Breast epithelium (tissue), 3 donors: ENCODE measurements around the gene TBPL2.

Experiments
- CTCF ChIP-seq, 3 donors: fragments of 450-650 bp; IDR thresholded peaks; one replicate each; pipeline ENCODE4 v1.5.1; 2016 to 2017; ENCODE audit warnings: antibody characterized with exemption in 3 of 3, mild to moderate bottlenecking in 3 of 3, moderate library complexity in 3 of 3
- POLR2A ChIP-seq: fragments of 450-650 bp; IDR thresholded peaks from one replicate; pipeline ENCODE4 v1.6.1; 2016; ENCODE audit warnings: antibody characterized with exemption, mild to moderate bottlenecking, moderate library complexity
- POLR2AphosphoS5 ChIP-seq, 3 donors: sonication (generic); formaldehyde crosslinking; IDR thresholded peaks; one replicate each; pipeline ENCODE4 v1.6.1; 2017; ENCODE audit warnings: antibody characterized with exemption in 3 of 3

DNA sequence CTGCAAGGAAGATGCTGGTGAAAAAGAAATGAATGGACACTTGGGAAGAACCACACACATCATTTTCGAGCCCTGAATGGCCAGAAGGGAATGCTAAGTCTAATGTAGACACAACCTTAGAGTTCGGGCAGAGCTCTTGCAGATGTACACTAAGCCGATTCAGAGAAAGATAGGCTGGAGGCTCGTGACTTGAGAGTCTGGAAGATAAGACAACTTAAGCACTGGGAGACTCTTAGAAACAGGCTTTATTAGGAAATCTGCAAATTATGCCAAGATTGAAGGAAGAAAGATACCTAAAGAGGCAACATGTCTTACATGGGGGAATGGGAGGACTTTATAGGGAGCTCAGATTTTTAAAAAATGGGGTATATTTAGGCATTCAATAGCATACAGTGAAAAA is 13.5 kb downstream of the TBPL2 start:
- TF ChIP-seq CTCF (IDR thresholded peaks at IDR 0.05) = no peak
- no peak for TF ChIP-seq POLR2AphosphoS5 (IDR thresholded peaks at IDR 0.05)
- TF ChIP-seq POLR2A = no peak
